HG02981 (cell line): ENCODE measurements around the gene ADSS1.

Experiments
- ATAC-seq: cut with Tn5 transposase; IDR thresholded peaks from one replicate; pipeline ENCODE4 v1.9.1; 2021; ENCODE audit warnings: mild to moderate bottlenecking, moderate library complexity; ENCODE audit not compliant: unreplicated experiment

ADSS1 gene

DNA sequence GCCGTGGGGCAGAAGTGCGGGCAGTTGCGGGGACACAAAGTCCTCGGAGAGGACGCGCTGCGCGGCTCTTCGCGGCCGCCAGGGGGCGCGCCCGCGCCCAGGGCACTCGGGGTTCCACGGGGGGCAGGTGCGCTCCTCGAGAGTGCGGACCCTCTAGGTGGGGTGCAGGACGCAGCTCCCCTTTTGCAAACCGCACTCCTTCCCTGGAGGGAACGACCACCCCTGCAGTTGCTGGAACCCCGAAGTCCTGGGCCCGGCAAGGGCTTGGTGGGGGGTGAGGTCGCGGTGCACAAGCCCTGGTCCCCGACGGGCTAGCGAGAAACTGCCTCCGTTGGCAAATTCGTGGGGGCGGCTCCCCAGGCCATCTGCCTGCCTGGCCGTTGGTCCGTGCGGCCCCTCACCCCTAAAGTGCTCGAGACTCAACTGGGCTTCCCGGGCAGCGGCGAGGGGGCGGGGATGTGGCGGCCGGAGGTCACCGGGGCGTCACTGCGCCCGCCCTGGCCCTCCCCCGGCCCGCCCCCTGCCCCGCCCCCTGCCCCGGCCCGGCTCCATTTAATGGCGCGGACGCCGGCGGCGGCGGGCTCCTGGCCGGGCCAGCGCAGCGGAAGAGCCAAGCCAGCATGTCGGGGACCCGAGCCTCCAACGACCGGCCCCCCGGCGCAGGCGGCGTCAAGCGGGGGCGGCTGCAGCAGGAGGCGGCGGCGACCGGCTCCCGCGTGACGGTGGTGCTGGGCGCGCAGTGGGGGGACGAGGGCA, at the start of gene ADSS1:
Gene ADSS1, plus strand, starts transcription at position 579 of the 756 bp plus-strand sequence. Its CDS starts 42 bp downstream, at position 621.
- peak; percentile 49 for ATAC-seq

- no peak for ATAC-seq
Measured at GRCh38 chr14:104675447-104675846, 48.6 kb upstream of the ADSS1 start.

GRCh38 chr14:104676130-104676693, 47.8 kb upstream of the ADSS1 start:
- no peak for ATAC-seq

DNA sequence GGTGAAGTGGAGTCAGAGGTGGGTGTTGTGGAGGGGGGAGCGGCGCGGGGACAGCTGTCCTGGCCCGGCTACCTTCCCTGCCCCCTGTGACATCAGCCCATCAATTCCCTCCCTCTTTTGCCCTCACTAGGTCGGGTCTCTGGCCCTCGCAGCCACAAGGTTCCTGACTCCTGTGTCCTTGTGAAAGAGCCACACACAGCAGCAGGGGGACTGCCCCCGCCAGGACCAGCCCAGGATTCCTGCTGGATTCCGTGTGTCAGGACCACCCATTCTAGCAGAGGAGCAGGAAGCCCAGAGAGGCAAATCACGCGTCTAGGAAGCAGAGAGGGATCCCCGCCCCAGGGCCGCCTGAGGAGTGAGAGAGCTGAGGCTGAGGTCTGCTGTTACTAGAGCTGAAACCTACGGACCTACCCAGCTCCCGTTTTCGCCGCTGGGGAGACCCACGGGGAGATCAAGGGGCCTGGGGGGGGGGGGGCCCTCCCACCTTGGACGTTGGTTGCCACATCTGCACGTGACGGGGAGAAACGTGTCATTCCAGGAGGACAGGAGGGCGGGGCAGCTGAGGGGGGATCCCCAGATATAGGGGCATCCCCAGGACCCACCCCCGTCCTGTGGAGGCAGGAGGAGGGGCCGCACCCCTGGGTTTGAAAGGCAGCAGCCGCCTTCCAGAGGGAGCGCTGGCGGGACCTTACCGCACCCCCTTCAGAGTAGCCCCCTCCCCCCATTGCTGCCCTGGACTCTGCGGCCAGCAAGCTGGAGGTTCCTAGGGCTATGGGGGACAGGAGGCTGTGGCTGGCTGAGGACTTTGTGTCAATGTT, 47.1 kb upstream of the ADSS1 start:
- ATAC-seq, result peak; percentile 12

- peak; percentile 33 for ATAC-seq
Measured at GRCh38 chr14:104677512-104678332, 46.3 kb upstream of the ADSS1 start.

- no peak for ATAC-seq
Measured at GRCh38 chr14:104678346-104678745, 45.7 kb upstream of the ADSS1 start.

DNA sequence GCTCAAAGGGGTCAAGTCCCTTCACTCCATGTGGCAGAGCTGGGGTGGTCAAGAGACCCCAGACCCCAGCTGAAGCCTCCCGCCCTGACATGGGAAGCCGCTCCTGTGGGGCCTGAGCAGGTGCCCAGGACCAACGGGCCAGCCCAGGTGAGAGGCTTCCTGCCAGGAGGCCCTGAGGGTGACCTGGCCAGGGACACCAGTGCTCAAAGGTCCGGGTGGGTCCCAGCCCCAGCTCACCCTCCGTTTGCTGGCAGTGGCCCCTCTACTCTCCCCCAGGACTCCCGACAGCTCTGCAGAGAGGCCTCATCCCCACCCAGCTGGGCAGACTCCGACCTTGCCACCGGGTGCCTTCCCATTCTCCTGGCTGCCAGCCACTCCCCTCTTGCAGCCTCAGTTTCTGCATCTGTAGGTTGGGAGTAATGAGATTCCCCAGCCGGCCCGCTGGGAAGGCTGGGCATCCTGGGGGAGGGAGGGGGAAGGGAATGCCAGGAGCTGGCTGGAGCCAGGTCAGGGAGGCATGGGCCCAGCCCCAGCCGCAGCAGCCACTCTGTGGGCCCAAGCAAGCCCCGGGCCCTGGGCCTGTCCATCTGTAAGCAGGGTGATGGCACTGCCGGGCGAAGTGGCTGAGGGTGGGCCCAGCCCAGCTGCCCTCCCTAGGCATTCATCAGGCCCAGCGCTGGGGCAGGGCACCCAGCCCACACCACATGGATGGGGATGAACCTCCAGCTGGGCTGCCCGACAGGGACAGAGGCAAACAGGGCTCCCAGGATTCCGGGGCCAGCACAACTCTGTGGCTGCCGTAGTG, 44.9 kb upstream of the ADSS1 start:
- ATAC-seq, result no peak

DNA sequence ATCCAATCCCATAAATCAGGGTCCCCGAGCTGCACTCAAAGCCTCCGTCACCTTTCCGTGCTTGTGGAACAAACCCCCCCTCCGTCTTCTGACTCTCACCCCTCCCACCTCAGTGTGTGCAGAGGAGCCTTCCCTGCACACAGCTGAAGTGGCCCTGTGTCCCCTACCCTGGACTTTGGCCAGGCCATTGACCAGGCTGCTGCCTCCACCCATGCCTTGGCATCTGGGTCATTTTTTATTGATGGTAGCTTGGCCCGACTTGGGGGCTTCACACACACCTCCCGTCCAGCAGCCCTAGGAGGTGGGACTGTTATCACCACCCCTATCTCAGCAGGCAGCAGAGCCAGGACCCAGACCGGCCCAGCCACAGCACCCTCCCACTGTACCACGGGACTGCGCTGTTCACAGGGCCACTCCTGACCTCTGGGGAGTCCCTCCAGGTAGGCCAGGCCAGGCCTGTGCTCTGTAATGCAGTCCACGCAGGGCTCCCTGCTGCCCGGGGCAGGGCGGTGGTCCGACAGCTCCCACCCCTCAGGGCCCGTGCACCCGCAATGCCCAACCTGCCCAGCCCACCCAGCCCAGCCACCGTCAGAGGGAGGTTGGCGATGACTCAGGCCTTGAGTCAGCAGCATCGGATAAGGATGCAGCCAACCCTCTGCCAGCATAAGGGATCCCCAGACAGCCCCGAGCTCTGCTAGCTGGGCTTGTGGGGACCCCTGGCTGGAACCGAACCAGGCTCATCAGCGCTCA, 43.8 kb upstream of the ADSS1 start:
- no peak for ATAC-seq

DNA sequence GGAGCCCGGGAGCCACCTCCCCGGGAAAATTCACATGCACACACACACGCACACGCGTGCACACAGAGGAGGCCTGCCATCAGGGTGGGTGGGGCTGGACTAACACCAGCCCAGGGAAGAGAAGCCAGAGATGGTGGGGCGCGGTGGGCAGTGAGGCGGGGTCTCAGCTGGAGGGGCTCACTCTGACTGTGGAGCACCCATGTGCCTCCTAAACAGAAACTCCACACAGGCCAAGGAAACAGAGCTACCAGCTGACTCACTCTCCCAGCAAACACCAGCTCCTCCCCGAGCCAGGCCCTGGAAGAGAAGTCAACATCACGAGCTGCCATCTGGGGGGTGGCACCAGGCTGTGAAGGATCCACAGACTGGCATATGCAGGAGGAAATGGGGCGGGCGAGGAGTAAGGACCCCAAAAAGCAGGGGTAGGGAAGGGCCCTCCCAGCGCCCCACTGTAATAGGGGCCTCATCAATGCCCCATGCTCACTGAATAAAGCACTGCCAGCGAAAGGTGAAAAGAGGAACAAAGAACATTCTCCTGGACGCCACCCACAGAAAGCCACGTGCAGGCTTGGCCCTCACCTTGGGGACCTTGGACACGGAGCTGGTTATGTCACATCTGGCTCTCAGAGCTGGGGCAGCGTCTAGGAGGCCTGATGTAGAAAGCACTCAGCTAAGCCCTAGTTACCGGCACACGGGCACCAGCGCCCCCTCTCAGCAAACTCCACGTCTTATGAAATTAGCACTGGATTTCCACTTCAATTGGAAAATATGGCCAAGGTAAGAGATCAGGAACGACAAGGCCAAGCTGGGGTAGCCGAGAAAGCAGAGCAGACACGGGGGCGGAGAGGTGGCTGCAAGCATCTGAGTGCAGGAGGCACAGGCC, 43.0 kb upstream of the ADSS1 start:
- peak; percentile 37 for ATAC-seq

DNA sequence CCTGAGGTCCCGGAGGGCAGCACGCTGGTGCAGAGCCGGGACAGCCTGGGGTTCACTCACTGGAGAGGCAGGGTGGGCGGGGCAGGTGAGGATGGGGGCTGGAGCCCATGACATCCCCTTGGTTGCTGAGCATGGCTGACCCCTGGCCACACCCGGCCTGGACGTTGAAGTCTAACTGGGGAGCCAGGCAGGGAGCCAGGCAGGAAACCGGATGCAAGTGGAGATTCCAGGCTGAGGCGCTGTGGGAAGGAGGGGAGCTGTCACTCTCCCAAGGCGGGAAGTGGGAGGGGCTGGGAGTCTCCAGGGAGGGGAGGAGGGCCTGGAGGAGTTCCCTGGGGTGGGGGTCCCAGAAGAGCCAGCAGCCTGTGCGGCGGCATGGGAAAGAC, 42.3 kb upstream of the ADSS1 start:
- no peak for ATAC-seq

- no peak for ATAC-seq
Measured at GRCh38 chr14:104682107-104682593, 41.9 kb upstream of the ADSS1 start.

DNA sequence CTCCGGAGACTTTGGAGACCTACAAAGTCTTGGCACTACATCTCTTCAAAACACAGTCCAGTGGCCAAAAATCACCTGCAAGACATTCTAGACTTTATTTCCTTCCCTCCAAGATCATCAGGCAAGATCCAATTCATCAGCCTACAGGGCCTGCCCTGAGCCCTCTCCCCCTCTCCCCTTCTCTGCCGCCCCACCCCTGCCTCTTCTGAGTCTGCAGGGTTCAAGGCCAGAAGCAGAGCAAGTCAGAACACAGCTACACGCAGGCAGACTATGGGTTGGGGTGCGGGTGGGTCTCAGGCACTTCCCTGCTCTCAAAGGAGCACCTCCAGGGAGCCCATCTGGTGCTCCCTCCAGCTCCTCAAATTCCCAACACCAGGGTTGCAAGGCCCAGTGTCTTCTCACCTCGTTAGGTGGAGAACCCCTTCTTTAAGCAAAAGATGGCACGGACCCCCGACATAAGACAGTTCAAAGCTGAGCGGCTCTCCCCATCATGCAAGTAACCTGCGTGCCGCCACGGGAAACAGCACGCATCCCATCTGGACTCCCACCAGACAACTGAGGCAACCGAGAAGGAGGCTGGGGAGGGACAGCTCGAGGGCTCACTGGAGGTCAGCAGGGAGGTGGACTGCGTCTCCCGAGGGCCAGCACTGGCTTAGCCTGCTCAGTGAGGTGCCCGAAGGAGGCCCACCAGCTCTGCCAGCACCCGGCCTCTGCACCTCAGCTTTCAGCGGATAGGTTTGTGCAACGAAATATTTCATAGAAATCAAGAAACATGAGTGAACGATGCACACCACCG, 40.2 kb upstream of the ADSS1 start:
- no peak for ATAC-seq

DNA sequence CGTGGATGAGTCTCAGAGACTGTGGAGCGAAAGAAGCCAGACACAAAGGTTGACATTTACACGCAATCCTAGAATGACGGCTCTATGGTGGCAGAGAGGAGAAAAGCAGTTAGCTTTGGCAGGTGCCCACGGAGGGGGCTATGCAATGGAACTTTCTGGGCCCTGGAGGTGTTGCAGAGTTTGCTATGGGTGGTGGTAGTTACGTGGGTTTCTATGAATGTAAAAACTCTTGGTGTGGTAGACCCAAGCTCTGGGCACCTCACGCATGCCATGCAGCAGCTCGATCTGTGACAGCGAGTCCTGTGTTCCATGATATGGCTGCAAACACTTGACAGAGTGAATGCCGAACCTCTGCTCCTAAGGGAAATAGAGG, 39.6 kb upstream of the ADSS1 start:
- no peak for ATAC-seq

DNA sequence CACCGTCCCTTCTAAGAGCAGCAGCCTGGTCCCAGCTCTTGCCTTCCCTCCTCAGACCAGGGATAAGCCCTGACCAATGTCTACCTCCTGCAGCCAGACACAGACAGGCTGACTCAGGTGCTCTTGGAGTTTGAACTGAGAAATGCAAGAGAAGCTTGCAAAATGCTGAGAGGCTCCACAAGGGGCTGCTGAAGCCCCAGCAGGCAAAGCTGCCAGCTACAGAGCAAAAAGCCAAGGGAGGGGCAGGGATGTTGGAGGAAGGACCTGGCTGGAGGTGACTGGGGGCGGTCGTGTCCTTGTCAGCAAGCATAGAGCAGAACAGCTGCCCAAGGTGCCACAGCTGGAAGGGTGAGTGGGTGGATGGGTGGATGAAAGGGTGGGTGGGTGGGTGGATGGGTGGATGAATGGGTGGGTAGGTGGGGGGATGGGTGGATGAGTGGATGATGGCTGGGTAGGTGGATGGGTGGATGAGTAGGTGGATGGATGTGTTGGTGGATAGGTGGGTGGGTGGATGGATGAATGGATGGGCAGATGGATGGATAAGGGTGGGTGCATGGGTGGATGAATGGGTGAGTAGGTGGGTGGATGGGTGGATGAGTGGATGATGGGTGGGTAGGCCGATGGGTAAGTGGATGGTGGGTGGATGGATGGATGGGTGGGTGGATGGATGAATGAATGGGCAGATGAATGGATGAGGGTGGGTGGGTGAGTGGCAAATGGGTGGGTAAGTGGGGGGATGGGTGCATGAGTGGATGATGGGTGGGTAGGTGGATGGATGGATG, 38.6 kb upstream of the ADSS1 start:
- no peak for ATAC-seq

GRCh38 chr14:104685998-104686610, 37.9 kb upstream of the ADSS1 start:
- no peak for ATAC-seq
